LNCAP (cell line): ENCODE measurements around the gene OSTF1.

Experiments used
- TF ChIP-seq, protein P1 (sequence below): fragments of 450-650 bp; IDR thresholded peaks from 2 replicates; pipeline ENCODE4 v1.5.1; 2017; ENCODE audit warnings: mild to moderate bottlenecking

Gene OSTF1

DNA sequence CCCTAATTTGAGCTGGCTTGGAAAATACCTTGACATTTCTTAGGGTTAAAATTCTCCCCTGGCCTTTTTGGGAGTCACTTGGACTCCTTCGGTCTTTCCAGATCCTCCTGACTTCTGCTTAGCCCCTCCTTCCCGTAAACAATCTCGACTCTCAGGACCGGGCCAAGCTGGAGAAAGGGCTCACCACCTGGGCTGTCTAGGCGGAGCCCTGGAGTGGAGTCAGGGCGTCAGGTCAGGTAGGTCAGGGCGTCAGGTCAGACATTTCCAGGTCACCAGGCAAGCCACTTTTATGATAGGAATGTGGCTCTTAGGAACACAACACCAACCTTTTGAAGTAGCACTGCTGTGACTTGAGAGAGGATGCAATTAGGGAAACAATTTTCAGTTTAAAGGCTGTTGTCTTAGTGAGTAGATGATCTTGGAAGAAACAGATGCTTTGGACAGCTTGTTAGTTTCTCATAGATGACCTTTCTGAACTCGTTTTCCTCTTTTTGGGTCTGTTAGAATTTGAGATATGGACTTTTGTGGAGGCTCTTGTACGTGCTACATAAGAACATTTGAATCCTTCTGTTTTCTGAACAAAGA lies 12.8 kb downstream of the OSTF1 start:
- TF ChIP-seq, protein P1, sequence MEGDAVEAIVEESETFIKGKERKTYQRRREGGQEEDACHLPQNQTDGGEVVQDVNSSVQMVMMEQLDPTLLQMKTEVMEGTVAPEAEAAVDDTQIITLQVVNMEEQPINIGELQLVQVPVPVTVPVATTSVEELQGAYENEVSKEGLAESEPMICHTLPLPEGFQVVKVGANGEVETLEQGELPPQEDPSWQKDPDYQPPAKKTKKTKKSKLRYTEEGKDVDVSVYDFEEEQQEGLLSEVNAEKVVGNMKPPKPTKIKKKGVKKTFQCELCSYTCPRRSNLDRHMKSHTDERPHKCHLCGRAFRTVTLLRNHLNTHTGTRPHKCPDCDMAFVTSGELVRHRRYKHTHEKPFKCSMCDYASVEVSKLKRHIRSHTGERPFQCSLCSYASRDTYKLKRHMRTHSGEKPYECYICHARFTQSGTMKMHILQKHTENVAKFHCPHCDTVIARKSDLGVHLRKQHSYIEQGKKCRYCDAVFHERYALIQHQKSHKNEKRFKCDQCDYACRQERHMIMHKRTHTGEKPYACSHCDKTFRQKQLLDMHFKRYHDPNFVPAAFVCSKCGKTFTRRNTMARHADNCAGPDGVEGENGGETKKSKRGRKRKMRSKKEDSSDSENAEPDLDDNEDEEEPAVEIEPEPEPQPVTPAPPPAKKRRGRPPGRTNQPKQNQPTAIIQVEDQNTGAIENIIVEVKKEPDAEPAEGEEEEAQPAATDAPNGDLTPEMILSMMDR, result no peak

GRCh38 chr9:75102177-75102790 lies 14.0 kb downstream of the OSTF1 start:
- TF ChIP-seq, protein P1, result no peak

DNA sequence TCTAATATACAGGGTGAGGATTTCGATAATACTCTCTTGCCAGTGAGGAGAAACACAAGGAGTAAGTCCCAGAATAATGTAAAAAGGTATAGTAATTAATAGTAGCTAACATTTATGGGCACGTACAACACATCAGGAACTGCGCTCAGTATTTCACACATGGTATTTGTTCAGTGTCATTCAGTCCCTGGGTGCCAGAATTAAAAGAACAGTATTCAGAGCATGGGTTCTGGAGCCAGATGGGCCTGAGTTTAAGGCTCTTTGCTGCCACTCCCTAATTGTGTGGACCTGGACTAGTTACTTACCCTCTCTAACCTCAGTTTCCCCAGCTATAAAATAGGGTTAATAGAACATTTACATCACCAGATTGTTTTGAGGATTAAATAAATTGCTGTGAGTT lies 16.3 kb downstream of the OSTF1 start:
- TF ChIP-seq, protein P1, result no peak

DNA sequence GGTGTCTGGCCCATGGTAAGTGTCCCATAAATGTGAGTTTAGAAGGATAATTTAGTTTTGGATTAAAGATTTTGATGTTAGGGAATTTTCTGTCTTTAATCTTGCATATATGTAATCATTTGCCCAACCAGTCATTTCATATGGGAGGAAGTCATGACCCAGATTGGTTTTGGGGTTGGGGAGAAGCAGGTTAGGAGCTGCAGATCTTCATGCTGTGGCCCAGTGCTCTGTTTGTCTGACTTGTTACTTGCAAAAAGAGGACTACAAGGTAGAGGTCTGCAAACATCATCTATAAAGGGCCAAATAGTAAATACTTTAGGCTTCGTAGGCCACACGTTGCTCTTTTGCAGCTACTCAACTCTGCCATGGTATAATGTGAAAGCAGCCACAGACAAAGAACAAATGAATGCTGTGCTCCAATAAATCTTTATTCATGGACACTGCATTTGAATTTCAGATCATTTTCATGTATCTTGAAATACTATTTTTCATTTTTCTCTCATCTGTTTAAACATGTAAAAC lies 16.8 kb downstream of the OSTF1 start:
- TF ChIP-seq, protein P1, result no peak

- TF ChIP-seq, protein P1, result no peak
These were observed 17.5 kb downstream of the OSTF1 start for GRCh38 chr9:75105841-75106240.

GRCh38 chr9:75106857-75107256 lies 18.5 kb downstream of the OSTF1 start:
- TF ChIP-seq, protein P1, result no peak

- TF ChIP-seq, protein P1, result no peak
These were observed 20.3 kb downstream of the OSTF1 start for GRCh38 chr9:75108571-75108970.
